Umbilical cord (tissue), 2 donors: ENCODE results near the gene PCED1B. TPM values are rescaled to one million over a fixed set of nuclear protein-coding genes. Genes with fewer than 3 reads are reported as not detected.

ENCODE experiments used
- DNase-seq: peaks from one replicate; pipeline ENCODE4 v3.0.0-alpha.2; 2015; ENCODE audit warnings: low spot score
- total RNA-seq: library from RNA; depleted of rRNA; stranded (reverse); fragments of >200 nt; gene quantifications from one replicate; pipeline ENCODE4 v1.2.3, GENCODE V29; 2014; ENCODE audit warnings: low replicate concordance; ENCODE audit not compliant: insufficient read depth

PCED1B gene
- total RNA-seq, 1 donor from 2014 or later, result 6.5 TPM

GRCh38 chr12:47120736-47121135 is 41.3 kb downstream of the PCED1B start:
- no peak for DNase-seq

GRCh38 chr12:47121146-47121545 is 41.7 kb downstream of the PCED1B start:
- no peak for DNase-seq

GRCh38 chr12:47122602-47123001 is 43.2 kb downstream of the PCED1B start:
- DNase-seq, result no peak

- DNase-seq, result no peak
Measured at GRCh38 chr12:47123730-47124129, 44.3 kb downstream of the PCED1B start.

- no peak for DNase-seq
Measured at GRCh38 chr12:47124451-47124850, 45.0 kb downstream of the PCED1B start.

DNA sequence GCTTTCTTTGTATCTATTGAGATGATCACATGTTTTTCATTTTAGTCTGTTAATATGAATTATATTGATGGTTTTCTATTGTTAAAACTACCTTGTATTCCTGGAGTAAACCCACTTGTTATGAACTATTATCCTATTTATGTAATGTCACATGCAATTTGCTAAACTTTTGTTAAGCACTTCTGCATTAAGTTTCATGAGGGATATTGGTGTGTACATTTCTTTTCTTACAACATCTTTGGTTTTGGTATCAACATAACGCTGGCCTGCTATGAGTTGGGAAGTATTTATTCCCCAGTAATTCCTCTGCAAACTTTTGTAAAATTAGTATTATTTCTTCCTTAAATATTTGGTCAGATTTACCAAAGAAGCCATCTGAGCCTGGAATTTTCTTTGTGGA is 46.8 kb downstream of the PCED1B start:
- DNase-seq, result no peak

GRCh38 chr12:47131011-47131410 is 51.6 kb downstream of the PCED1B start:
- DNase-seq, result no peak

DNA sequence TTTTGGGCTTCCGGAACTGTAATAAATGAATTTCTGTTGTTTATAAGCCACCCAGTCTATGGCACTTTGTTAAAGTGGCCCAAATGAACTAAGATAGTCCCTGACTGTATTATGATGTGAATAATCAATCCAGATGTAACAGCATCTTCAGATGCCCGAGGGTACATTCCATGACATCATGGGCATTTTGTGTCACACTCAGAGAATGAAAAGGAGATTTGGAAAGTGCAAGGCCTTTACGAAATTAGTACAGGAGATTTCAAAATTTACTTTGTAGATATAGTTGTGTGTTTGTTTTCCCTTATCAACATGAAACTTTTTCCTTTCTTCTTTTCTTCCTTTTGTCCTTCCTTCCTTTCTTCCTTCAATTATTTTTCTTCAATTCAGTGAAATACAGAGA is 54.6 kb downstream of the PCED1B start:
- no peak for DNase-seq

DNA sequence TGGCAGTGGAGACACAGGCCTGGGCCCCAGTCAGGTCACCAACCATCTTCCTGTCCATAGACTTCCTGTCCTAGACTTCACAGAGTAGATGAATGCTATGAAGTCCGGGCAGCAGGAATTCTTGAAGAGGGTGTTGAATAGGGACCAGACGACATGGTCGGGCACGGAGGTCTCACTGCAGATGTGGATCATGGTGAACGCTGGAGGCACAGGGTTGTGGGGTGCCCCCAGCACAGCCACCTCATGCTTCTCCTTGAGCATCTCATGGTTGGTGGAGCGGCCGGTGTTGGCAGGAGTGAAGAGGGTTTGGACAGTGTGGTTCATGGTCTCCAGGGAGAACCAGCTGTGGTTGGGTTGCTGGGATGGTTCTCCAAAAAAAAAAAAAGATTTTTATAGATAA is 56.2 kb downstream of the PCED1B start:
- DNase-seq, result no peak

DNA sequence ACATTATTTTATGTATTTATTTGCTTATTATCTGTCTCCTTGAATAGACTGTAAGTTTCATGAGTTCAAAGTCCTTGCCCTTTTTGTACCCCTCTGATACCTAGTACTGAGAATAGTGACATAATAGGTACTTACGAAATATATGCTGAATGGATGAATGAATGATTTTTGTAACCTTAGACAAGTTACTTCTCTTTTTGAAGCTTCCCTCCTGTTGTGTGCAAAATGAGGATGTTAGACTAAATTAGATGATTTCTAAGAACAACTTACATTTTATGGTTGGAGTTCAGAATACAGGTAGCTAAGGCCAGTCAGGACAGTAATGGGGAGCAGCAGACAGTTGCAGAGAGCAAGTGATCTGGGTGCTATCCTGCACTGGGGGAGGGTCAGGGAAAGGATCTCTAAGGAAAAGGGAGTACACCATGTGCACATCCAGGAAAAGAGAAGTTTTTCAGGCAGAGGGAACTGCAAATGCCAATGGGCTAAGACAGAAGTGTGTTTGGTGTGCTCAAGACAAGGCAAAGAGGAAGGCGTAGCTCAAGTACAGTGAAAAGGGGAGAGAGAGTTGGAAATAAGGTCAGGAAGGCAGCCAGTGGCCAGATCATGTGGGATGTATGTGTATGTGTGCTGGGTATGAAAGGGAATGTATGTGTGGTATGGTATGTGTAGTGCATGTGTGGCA is 59.7 kb downstream of the PCED1B start:
- DNase-seq, result no peak

DNA sequence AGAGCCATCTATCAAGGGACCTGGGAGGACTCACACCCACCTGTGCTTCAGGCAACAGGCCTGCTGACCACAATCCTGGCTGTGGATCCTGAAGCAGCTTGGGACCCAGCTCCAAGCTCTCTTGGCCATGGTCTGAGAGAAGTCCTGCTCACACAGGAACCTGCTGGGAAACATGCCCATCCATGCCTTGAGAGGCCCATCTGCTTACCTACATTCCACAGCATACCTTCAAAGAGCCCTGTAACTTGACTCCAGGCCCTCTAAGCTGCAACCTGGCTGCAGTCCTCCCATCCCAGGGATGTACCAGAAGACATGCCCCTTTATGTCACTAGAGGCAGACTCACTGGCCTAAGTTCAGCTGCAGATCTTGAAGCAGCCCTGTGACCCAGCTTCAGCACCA is 62.0 kb downstream of the PCED1B start:
- no peak for DNase-seq

DNA sequence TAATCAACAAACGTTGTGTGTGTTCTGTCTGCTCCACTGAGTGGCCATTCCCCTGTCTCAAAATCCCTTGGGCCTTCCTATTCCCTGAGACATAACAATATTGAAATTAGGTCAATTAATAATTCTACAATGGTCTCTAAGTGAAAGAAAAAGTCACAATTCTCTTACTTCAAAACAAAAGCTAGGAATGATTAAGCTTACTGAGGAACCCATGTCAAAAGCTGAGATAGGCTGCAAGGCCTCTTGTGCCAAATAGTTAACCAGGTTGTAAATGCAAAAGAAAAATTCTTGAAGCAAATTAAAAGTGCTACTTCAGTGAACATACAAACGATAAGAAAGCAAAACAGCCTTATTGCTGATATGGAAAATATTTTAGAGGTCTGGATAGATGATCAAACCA is 65.3 kb downstream of the PCED1B start:
- DNase-seq, result no peak

DNA sequence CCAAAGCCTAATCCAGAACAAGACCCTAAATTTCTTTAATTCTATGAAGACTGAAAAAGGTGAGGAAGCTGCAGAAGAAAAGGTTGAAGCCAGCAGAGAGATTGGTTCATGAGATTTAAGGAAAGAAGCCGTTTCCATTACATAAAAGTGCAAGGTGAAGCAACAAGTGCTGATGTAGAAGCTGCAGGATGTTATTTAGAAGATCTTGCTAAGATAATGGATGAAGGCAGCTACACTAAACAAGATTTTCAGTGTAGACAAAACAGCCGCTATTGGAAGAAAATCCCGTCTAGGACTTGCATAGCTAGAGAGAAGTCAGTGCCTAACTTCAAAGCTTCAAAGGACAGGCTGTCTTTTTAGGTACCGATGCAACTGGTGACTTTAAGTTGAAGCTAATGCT is 65.8 kb downstream of the PCED1B start:
- DNase-seq, result no peak

DNA sequence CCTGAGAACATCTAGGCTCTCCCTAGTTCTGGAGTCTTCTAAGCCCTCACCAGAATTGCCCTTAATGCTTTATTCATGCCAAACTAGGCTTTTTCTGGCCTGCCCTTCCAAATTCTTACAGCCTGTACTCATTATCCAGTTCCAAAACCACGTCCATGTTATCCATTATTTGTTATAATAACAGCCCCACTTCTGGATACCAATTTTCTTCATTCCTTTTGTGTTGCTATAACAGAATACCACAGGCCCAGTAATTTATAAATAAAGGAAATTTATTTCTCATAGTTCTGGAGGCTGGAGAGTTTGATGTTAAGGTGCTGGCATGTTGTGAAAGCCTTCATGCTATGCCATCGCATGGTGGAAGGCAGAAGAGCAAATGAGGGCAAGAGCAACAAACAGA is 68.3 kb downstream of the PCED1B start:
- DNase-seq, result no peak

DNA sequence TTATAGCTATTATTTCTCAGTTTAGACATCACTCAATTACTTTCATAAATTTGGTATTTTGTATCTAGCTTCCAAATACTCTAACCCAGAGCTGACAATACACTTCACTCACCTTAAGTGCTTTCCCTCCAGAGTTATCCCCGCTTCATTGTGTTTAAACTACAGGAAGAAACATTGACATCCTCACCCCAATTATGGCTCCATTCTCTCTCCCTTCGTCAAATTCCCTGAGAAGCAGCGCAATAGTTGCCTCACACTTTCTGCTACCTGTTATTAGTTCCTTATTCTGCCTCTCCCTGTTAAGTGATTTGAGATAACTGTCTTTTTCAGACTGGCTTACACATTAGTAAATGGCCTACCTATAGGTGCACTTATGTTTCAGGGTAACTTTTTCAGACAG is 69.7 kb downstream of the PCED1B start:
- DNase-seq, result no peak

DNA sequence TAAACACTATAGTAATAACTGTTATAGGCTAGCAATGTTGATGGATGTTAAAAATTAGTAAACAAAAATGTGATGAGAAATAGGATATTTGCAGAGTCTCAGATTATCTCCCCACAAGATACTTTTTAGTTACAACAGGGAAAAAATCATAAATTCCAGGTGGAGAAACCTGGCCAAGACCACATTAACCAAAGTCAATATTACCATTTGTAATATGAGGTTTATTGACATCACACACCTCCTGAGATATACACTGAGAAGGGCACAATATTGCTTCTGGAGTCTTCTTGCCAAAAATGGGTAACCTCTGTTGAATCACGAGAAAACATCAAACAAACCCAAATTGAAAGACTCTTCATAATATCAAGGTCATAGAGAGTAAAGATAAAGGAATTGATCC is 72.7 kb downstream of the PCED1B start:
- DNase-seq, result no peak

- peak; percentile 18 for DNase-seq
Measured at GRCh38 chr12:47155457-47156166, 76.2 kb downstream of the PCED1B start.

- peak; percentile 35 for DNase-seq
Measured at GRCh38 chr12:47156167-47156736, 76.8 kb downstream of the PCED1B start.

GRCh38 chr12:47158792-47159191 is 79.4 kb downstream of the PCED1B start:
- DNase-seq, result no peak

- DNase-seq, result no peak
Measured at GRCh38 chr12:47159348-47159747, 79.9 kb downstream of the PCED1B start.

- no peak for DNase-seq
Measured at GRCh38 chr12:47160316-47161244, 81.2 kb downstream of the PCED1B start.

GRCh38 chr12:47164116-47164515 is 84.7 kb downstream of the PCED1B start:
- DNase-seq, result no peak
